ENCODE data around the gene VEZF1.

The VEZF1 gene

DNA sequence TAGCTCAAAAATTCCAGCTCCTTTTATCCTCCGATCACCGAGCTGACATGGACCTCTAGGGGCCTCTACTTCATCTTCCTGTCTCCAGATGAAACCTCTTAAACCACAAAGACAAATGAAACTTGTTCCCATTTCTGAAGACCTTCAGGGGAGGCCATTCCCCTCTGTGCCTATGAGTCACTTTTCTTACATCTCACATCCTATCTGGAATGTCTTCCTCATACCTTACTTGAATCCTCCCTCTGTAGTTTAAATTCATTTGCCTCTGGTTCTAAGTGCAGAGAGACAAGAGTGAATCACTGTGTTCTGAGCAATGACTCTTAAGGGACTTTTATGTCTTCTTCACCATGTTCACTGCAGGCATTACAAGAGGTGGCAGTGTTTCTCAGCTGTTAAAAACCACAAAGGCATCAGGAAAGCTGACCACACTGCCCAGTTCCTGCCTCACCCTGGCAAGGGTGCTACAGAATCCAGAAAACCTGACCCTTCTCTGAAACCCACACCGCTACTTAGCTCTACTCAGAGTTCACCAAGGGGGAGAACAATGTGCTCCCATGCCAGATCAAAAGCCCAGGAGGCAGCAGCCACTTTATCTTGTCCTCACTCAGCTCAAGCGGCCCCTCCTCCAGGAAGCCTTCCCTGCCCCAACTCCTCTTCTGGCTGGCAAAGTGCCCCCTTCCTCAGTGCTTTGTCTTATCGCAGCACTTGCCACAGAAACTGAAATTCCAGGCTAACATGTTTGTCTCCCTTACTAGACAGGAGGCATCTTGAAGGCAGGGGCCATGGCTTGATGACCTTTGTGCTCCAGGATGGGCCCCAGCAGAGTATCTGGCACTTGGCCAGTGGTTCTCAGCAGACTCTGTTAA lies 39.3 kb downstream of the VEZF1 start:
- no peak for DNase-seq

DNA sequence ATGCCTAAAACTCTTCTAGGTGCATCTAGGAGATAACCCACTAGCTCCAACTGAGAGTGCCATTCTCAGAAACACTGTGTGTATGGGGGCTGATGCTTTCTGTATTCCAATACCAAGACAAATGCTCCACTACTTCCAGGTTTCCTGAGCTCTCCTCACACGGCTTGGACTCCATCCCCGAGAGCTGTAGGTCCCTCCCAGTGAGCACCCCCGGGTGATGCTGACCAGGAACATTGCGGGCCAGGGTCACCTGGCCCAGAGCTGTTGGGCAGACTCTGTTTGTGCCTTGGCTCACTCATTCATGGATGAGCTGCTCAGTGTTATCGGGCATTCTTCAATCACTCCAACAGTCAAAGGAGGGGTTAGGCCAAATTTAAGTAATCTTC lies 39.9 kb downstream of the VEZF1 start:
- DNase-seq = no peak

DNA sequence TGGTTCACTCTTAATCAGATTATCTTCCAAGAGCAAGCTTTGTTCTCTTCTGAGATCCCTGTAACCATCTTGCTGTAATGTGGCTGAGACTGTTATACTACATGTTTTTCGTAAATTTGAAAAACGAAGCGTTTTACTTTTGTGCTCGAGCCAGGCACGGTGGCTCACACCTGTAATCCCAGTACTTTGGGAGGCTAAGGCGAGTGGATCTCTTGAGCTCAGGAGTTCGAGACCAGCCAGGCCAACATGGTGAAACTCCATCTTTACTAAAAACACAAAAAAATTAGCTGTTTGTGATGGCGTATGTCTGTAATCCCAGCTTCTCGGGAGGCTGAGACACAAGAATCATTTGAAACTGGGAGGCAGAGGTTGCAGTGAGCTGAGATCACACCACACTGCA lies 40.7 kb downstream of the VEZF1 start:
- DNase-seq = no peak

DNA sequence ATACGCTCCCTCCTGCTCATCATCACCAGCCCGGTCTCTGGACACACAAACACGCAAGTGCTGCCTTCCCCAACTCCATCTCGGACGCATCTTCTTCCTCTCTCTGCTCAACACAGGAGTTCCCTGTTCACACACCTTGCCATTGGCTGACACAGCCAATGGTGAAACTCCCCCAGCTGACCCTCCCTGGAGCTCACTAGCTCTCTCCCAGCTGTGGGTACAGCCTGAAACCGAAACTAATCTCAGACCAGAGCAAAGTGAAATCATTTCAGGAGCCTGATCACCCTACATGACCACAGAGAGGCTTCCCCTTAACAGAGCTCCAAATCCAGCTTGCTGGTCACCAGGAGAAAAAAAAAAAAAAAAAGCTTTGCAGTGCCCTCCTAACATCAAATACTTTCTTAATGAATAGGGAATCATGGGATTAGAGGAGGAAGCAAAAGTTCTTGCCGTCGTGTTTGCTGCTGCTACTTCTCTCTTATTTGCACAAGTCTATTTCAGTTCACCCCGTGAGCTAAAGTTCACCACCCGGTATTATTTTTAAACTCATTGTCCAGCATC lies 41.2 kb downstream of the VEZF1 start:
- DNase-seq = peak; percentile 67

DNA sequence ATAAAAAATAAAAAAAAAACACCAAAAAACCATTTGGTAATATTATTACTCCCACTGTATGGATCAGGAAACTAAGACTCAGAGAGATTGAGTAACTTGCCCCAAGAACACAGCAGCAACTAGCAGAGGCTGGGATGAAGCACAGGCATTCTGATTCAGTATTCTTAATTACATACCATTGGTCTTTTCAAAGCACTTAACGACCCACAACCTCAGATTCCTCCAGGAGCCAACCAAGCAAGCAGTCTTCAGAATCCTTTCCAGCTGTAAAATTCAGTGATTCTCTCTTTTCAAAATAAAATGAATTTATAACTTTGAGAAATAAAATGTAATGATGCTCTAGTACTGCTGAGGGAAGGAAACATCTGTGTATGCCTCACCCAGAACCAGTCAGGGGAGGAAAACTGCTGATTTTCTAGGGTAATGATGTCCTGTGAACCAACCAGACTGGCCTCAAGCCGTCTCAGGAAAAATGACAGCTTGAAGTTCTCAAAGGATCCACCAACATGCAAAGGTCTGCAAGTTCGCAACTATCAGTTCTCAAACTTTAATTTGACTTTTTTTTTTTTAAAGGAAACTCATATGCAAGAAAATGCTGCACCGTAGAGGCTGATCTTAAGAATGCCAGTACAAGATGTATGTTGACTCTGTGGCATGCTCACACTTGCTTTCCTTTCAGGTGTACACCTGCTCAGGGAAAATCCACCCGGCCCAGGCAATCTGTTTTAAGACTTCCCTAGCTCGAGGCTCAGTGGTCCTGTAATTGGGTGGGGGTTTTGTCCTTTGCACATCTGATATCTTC lies 41.9 kb downstream of the VEZF1 start:
- no peak for DNase-seq

GRCh38 chr17:57944908-57945307 lies 43.1 kb downstream of the VEZF1 start:
- no peak for DNase-seq

DNA sequence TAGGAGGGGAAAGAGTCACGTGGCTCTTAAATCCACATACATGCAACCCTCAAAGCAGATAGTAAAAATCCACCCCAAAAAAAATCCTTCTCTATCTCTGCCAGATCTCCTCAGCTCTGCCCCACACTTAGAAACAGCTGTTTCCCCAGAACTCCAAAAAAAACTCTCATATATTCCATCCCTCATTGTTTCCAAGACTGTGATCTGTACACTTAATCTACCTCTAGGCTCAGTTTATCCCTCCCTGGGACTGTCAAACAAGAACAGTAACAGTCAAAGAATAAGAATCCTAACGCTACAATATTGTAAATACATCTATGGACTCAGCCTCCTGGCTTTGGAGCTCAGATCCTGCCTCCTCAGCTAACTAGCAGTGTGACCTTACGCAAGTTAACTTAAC lies 44.4 kb downstream of the VEZF1 start:
- no peak for DNase-seq

DNA sequence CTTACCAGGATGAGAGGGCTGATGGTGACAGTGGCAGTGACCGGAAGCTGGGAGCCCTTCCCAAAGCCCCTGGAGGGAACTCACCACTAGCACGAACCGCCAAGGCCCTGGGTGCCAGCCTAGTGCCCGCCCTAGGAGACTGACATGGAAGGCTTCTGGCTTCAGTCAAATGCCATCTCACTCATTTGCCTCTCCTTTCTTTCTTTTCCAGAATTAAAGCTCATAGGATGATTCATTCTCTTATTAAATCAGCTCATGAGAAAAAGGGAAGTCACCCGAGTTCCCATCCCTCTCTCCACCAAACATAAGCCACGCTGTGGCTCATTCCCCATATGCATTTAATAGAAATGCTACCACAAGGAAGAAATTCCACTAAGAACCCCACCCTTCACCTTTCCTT lies 44.9 kb downstream of the VEZF1 start:
- no peak for DNase-seq

- DNase-seq = no peak
Measured at GRCh38 chr17:57941384-57942370, 46.4 kb downstream of the VEZF1 start.

DNA sequence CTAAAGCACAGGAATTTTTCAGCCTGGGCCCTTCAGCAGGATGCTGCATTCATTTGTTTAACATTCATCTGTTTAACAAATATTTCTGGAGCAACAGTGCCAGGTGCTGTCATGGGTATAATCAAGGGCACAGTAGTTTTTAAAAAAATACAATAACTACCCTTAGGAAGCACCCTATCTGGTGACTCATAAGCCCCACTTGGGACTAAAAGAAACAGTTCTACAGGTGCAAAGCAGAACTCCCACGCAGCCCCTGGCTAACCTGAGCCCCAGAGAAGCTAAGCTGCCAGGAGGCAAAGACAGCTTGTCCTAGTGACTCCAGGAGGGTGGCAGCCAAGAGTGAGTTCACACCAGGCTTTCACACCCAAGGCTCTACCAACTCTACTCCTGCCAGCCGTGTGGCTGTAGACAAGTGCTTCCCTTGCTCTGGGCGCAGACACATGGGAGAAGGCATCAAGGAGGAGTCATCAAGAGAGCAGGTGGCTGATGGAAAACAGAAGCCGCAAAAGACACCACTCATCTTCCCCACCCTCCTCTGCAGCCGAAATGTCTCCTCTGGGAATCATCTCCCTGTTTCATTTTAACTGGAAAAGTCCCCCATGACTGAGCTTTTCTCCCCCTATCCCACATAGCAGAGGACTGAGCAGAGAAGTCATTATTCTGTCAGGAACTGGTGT lies 47.3 kb downstream of the VEZF1 start:
- DNase-seq = peak; percentile 40

DNA sequence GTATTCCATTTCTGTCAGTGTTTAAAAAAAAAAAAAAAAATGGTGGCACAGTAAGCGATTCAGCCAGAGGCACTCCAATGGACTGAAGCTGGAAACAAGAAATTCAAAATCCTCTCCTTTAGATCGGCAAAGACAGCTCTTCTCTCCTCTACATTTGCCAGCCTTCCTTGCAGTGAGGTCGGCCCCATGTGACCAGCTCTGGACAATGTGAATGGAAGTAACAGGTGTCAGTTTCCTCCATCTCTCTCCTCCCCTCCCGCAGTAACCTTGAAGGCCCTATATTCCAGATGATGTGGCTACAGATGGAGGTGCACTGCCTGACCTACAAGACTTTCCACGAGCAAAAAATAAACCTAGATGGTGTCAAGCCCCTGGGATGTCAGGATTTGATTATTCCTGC lies 47.8 kb downstream of the VEZF1 start:
- DNase-seq = no peak

- DNase-seq = peak; percentile 74
Measured at GRCh38 chr17:57939797-57940196, 48.3 kb downstream of the VEZF1 start.

- no peak for DNase-seq
Measured at GRCh38 chr17:57938061-57938502, 50.0 kb downstream of the VEZF1 start.

DNA sequence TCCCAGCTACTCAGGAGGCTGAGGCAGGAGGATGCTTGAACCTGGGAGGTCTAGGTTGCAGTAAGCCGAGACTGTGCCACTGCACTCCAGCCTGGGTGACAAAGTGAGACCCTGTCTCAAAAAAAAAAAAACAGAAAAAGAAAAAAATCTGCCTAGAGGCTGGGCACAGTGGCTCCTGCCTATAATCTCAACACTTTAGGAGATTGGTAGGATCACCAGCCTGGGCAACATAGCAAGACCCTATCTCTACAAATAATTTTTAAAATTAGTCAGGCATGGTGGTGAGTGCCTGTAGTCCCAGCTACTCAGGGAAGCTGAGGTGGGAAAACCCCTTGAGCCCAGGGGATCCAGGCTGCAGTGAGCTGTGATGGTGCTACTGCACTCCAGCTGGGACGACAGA lies 50.6 kb downstream of the VEZF1 start:
- DNase-seq = no peak

DNA sequence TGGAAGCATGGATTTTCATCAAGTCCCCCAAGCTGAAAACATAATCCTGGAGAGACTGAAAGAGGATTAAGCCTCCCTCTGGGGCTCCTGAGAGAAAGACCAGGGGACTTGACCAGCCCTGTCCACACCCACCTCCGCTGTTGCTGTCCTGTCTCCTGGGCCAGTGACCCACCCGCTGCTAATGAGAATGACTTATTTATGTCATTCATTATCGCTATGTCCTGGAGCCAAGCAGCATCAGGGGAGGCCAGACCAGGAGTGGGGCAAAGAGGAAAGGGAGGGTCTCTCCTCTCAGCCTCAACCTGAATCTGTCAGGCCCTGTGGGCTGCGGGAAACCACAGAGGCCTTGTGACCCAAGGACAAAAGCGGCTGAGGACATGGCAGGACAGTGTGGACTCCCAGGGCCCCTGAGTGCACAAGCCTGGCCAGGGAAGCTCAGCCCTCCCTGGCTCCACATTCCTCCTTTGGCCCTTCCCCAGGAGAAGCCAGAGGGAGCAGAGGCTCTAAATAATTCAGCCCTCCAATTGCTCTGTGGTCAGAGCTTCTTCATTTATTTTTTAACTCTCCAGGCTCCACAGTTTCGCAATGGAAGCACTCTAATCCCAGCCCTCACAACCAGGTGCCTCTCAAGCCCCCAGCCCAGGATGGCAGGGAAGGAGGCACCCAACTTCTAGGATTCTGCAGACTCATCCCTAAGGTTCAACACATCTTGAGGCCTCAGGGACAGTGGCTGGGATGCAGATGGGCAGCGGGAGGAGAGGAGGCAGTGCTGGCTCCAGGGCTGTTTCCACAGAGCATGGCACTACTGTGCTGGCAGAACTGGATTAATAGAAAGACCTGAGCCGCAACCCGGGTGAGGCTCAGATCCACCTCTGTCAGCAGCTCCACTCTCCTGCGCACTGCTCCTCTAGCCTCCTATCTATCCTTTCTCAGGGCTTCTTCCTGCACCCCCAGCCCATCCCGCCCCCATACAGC lies 51.9 kb downstream of the VEZF1 start:
- peak; percentile 87 for DNase-seq

- no peak for DNase-seq
Measured at GRCh38 chr17:57931488-57932137, 56.4 kb downstream of the VEZF1 start.

DNA sequence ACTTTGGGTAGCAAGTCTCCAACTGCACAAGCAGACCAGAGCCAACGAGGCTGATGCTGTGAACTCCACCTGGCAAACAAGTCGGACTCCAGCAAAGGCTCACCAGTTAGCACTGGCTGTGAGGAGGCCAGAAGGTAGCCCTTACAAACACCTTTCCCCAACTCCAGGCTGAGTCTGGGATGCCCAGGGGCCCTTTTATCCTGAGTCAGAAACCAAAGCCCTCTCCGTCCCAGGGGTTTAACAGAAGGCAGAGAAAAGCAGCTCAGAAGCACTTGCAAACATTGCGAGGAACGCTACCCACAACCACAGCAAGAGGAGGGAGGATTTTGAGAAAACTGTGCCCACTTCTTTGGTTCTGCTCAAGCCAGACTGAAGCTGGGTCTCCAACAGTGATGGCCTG lies 57.8 kb downstream of the VEZF1 start:
- no peak for DNase-seq

DNA sequence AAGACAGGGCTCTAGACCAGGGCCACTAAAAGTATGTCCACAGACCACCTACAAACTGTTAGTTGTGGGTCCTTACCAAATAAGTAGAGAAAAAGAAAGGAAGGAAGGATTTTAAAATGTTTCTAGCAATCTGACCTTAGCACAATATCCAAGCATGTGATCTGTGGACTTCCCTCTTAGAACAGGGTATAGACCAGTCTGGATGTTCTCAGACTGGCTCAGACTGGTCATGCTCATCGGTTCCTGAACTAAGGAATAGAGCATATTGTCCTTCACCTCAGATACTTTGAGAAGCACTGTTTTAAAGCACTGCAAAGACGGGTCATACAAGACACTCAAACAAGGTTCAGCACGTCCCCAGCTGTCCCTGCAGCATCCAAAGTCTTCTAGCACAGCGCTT lies 58.7 kb downstream of the VEZF1 start:
- no peak for DNase-seq

GRCh38 chr17:57928928-57929327 lies 59.1 kb downstream of the VEZF1 start:
- DNase-seq = no peak
